HUES64 (cell line): ENCODE measurements around the gene MPDU1. TPM values are rescaled to one million over a fixed set of nuclear protein-coding genes. Genes with fewer than 3 reads are reported as not detected.
A peak's percentile ranks its signal among the peaks of the same experiment; 100 is the strongest.

Experiments
- H3K27ac ChIP-seq: 2 replicates; pipeline ENCODE4 v1.7.0; 2013; ENCODE audit warnings: low read depth, low read length, inconsistent platforms
- H3K27me3 ChIP-seq: 2 replicates; pipeline ENCODE4 v1.6.1; 2013; ENCODE audit warnings: mild to moderate bottlenecking, low read length; ENCODE audit not compliant: insufficient read depth
- H3K36me3 ChIP-seq: 2 replicates; pipeline ENCODE4 v1.6.1; 2013; ENCODE audit warnings: mild to moderate bottlenecking, low read length; ENCODE audit not compliant: insufficient read depth
- H3K4me1 ChIP-seq: 2 replicates; pipeline ENCODE4 v1.6.1; 2013; ENCODE audit warnings: mild to moderate bottlenecking, low read length, moderate library complexity; ENCODE audit not compliant: insufficient read depth
- H3K4me3 ChIP-seq: 2 replicates; pipeline ENCODE4 v1.5.1; 2013; ENCODE audit warnings: mild to moderate bottlenecking, low read length, moderate library complexity
- H3K9ac ChIP-seq: 2 replicates; pipeline ENCODE4 v1.6.1; 2013; ENCODE audit warnings: mild to moderate bottlenecking, low read depth, low read length
- H3K9me3 ChIP-seq: 2 replicates; pipeline ENCODE4 v1.6.1; 2013; ENCODE audit warnings: low read depth, low read length; ENCODE audit not compliant: insufficient read depth
- WGBS: fragments of 150-250, 120-280 bp; methylation state at CpG from one replicate; pipeline ENCODE4 v1.1.7; 2013; ENCODE audit warnings: missing lambda C conversion rate; 5-methylcytosine and 5-hydroxymethylcytosine counted together
- polyA plus RNA-seq, 2 experiments: library from polyadenylated mRNA; stranded (reverse); fragments of 50-300 nt; gene quantifications; one replicate each; pipeline ENCODE4 v1.2.3, GENCODE V29; 2013

MPDU1 gene
- 59.3 TPM for polyA plus RNA-seq (2013, experiment 1 of 2)
- polyA plus RNA-seq (2013, experiment 2 of 2): 53.6 TPM

DNA sequence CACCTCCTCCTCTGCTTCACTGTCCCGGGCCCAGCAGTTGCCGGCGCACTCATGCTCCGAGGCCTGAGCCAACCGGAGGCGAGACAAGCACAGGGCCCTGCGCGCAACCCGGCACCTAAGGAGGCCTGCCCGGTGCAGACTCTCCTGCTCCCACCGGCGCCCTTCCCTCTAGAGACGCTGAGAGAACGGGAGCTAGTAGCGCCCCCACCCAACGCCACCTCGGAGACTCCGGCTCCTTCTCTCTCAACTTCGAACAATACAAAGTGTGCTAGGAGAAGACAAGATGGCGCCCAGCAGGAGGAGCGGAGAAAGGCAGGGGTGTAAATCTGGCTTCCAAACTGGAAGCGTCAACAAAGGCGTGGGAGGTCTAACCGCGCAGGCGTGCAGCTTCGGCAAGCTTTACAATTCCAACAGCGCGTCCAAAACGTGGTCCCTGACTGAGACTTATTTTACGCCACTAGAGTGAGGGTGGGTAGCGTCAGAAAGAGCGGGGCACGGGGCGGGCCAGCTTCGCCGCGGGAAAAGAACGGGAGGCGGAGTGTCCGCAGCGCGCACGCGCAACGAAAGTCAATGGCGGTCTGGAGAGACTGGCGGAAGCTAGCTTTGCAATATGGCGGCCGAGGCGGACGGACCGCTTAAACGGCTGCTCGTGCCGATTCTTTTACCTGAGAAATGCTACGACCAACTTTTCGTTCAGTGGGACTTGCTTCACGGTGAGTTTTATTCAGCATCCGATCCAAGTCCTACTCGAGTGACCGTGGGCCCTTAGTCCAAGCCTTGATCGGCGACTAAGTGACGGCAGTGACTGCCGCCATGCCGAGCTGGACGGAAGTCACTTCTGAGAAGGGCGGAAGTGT lies at the start of gene MPDU1:
MPDU1 (plus strand) TSS at position 600 of the 857 bp plus-strand sequence; CDS start at position 611, 11 bp downstream.
- 64% methylated on average over 69 of the region's 69 CpGs for WGBS
- no peaks in the 10 kb centered on the region for H3K27me3 ChIP-seq
- peaks cover 28% of the 10 kb centered on the region for H3K36me3 ChIP-seq
- H3K4me3 ChIP-seq: peak within 1 kb of the TSS; percentile 80
- peak within 1 kb of the TSS; percentile 98 for H3K9ac ChIP-seq
- no peaks in the 10 kb centered on the region for H3K9me3 ChIP-seq
- H3K27ac ChIP-seq: peak within 1 kb of the TSS; percentile 98
- no peaks in the 10 kb centered on the region; the same call in 1 of the 2 replicates for H3K4me1 ChIP-seq

DNA sequence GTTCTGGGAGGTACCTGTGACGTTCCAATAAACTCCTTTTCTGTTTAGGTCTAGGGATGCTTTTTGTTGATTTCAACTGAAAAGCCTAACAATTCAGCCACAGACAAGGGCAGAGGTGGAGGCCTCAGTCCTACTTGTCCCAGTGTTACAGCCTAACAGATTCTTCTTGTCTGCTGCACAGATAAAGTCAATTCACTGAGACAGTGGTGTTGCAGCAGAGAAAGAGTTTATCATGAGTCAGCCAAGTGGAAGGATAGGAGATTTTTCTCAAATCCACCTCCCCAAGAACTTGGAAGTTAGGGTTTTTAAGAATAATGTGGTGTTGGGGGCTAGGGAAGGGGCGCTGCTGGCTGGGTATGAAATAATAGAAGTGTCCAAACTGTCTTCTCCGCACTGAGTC lies 45.6 kb upstream of the MPDU1 start:
- H3K4me3 ChIP-seq: no peak overlapping the region
- 0 out of 2 replicates have a peak, but pooled peaks cover 5% of the 10 kb centered on the region for H3K9me3 ChIP-seq
- WGBS: 81% methylated on average over 3 of the region's 3 CpGs
- H3K27me3 ChIP-seq: peaks cover 5% of the 10 kb centered on the region; the same call in 1 of the 2 replicates
- no peaks in the 10 kb centered on the region for H3K36me3 ChIP-seq
- no peak overlapping the region for H3K27ac ChIP-seq
- no peaks in the 10 kb centered on the region for H3K4me1 ChIP-seq
- H3K9ac ChIP-seq: no peak overlapping the region

DNA sequence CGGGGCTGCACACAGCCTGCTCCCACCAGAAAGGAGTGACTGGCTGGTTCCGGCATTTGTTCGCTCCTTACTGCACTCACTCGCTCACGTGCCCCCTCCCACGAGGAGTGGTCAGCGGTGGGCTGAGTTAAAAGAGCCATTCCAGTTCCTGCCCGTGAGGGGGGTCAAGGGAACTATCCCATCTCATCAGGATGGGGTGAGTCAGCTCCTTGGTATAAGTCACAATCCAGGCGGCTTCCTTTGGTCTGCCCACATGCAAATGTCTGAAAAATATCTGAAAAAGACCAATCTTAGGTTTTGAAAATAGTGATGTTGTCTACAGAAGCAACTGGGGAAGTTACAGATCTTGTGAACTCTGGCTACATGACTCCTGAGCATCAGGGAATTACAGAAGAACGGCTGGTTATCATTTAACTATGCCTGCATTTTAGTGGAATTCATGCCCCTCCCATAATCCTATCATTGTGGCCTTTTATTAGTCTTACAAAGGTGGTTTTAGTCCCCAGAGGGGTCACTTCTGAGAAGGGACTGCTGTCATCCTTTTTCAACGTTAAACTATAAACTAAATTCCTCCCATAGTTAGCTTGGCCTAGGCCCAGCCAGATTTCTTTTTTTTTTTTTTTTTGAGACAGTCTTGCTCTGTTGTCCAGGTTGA lies 44.6 kb upstream of the MPDU1 start:
- H3K27me3 ChIP-seq: peaks cover 12% of the 10 kb centered on the region; the same call in 1 of the 2 replicates
- H3K9ac ChIP-seq: no peak overlapping the region
- WGBS: 76% methylated on average over 11 of the region's 11 CpGs
- no peaks in the 10 kb centered on the region for H3K36me3 ChIP-seq
- H3K4me3 ChIP-seq: no peak overlapping the region
- H3K4me1 ChIP-seq: no peaks in the 10 kb centered on the region
- H3K27ac ChIP-seq: no peak overlapping the region
- H3K9me3 ChIP-seq: 0 out of 2 replicates have a peak, but pooled peaks cover 5% of the 10 kb centered on the region

DNA sequence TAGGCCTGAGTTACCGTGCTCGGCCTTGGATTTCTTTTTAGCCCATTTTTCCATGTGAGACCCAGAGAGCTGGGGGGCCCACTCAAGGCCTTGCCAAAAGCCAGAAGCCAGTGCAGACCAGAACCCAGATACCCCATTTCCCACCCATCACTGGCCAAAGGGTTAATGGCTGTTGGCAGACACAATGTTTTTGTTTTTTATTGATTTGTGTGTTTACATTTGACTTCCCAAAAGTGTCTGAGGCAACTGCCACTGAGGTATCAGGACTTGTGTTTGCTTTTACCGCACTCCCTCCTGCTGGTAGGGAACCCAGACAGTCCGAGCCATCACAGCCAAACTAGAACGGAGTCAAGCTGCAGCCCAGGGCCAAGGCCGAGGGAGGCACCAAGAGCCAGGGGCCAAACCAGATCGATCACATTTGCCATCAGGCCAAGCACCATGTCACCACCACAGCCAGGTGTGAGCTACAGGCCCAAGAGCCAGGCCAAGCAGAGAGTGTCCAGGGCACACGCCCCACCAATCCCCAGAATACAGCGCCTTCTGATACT lies 42.5 kb upstream of the MPDU1 start:
- Histone ChIP-seq H3K27me3 (peaks cover 12% of the 10 kb centered on the region; the same call in 1 of the 2 replicates), H3K27ac (no peak overlapping the region), H3K4me1 (no peaks in the 10 kb centered on the region), H3K9me3 (0 out of 2 replicates have a peak, but pooled peaks cover 5% of the 10 kb centered on the region), H3K36me3 (no peaks in the 10 kb centered on the region), H3K4me3 (no peak overlapping the region), H3K9ac (no peak overlapping the region)
- 92% methylated on average over 9 of the region's 9 CpGs for WGBS

DNA sequence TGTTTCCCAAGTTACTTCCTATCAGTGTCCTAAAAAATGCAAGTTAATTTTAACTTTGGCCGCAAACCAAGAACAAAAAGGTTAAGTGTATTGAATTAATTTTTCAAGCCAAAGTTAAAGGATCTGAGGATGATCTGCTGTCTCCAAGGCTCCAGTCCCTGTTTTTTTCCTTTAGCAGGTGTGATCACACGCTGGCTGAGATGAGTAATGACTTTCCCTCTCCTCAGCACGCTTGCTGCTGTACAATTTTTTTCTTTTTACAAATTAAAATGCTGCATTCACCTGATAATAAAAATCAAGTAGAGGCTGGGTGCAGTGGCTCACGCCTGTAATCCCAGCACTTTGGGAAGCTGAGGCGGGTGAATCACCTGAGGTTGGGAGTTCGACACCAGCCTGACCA lies 38.7 kb upstream of the MPDU1 start:
- peaks cover 16% of the 10 kb centered on the region; the same call in 1 of the 2 replicates for H3K27me3 ChIP-seq
- no peak overlapping the region for H3K9ac ChIP-seq
- no peak overlapping the region for H3K27ac ChIP-seq
- WGBS: 79% methylated on average over 6 of the region's 6 CpGs
- no peaks in the 10 kb centered on the region for H3K9me3 ChIP-seq
- no peaks in the 10 kb centered on the region for H3K4me1 ChIP-seq
- H3K36me3 ChIP-seq: no peaks in the 10 kb centered on the region
- no peak overlapping the region for H3K4me3 ChIP-seq

DNA sequence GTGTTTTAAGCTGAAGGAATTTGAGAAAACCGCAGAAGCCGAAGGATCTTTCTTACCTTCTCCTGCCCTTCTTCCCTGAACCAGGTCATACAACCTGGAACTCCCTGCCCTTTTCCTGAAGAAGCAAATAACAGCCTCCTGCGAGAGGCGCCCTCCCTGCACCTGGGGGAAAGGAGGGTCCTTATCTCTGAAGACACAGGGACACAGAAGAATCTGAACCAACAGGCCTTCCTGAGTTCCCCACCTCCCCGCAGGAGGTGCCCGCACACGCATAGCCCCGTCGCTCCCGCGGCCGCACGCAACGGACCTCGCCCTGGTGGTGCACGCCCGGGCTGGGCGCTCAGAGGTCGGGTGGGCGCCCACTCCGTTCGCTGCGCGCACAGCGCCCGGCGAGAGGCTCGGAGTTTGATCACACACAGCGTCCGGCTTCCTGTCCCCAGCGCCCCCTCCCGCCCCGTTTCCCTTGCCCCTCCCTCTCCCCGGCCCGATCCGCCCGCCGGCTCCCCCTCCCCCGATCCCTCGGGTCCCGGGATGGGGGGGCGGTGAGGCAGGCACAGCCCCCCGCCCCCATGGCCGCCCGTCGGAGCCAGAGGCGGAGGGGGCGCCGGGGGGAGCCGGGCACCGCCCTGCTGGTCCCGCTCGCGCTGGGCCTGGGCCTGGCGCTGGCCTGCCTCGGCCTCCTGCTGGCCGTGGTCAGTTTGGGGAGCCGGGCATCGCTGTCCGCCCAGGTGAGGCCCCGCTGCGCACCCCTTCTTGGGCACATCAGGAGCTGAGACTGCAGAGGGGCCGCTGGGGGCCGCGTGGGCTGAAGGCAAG lies 34.9 kb upstream of the MPDU1 start, which contains the start of gene TNFSF12:
TNFSF12 (plus strand) TSS at position 474 of the 816 bp plus-strand sequence; CDS start at position 570, 96 bp downstream.
- H3K27me3 ChIP-seq: peaks cover 4% of the 10 kb centered on the region; the same call in 1 of the 2 replicates
- peak within 1 kb of the TSS; percentile 80 for H3K4me3 ChIP-seq
- H3K36me3 ChIP-seq: no peaks in the 10 kb centered on the region
- no peaks in the 10 kb centered on the region for H3K4me1 ChIP-seq
- H3K27ac ChIP-seq: no peak within 1 kb of the TSS
- 4% methylated on average over 64 of the region's 65 CpGs for WGBS
- H3K9ac ChIP-seq: peak within 1 kb of the TSS; percentile 67
- H3K9me3 ChIP-seq: no peaks in the 10 kb centered on the region

DNA sequence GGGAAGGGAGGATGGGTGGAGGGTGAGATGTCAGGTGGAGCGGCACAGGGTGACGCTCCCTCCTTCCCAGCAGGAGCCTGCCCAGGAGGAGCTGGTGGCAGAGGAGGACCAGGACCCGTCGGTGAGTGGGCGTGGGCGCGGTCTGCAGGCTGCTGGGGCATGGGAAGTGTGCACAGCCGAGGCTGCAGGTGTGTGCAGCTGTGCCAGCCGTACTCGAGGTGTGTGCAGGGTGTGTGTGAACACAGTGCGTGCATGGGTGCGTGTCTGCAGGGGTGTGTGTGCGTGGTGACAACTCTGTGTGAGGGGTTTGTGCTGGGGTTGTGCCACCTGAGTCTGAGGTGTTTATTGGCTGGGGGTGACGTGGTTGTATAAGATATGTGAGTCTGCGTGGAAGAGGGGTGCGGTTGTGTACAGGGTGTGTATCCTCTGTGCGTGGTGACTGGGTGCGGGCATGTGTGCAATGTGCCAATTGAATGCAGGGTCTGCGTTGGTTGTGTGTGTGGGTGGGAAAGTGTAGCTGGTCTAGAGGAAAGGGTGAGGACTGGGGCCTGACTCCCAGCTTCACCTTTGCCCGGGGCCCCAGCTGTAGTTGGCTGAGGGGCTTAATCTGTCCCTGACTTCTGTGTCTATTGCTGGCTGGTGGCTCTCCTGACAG lies 34.1 kb upstream of the MPDU1 start:
- H3K4me3 ChIP-seq: peak overlapping the region; percentile 80
- H3K9me3 ChIP-seq: no peaks in the 10 kb centered on the region
- WGBS: 77% methylated on average over 20 of the region's 20 CpGs
- no peak overlapping the region; the same call in 1 of the 2 replicates for H3K9ac ChIP-seq
- no peak overlapping the region for H3K27ac ChIP-seq
- peaks cover 4% of the 10 kb centered on the region; the same call in 1 of the 2 replicates for H3K27me3 ChIP-seq
- H3K4me1 ChIP-seq: no peaks in the 10 kb centered on the region
- H3K36me3 ChIP-seq: no peaks in the 10 kb centered on the region

DNA sequence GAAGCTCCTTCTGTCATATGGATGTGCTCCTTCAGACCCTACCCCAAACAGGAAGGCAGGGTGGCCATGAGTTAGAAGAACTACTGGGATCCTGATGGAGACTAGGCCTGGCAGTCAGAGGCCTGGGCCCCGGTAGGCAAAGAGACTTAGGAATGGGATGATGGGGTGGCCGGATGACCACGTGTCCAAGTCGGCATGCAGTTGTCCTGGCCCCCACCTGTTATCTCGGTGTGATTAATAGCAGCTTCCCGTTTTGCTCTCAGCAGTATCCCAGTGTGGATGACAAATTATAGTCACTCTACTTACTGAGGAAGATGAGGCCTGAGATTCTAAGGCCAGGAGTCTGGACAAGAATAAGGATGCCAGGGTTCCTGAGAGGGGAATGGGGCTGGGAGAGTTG lies 33.3 kb upstream of the MPDU1 start:
- Histone ChIP-seq H3K36me3 (no peaks in the 10 kb centered on the region), H3K4me1 (no peaks in the 10 kb centered on the region), H3K4me3 (no peak overlapping the region), H3K9ac (no peak overlapping the region), H3K27me3 (peaks cover 4% of the 10 kb centered on the region; the same call in 1 of the 2 replicates), H3K9me3 (no peaks in the 10 kb centered on the region), H3K27ac (no peak overlapping the region)
- WGBS: 86% methylated on average over 6 of the region's 6 CpGs

DNA sequence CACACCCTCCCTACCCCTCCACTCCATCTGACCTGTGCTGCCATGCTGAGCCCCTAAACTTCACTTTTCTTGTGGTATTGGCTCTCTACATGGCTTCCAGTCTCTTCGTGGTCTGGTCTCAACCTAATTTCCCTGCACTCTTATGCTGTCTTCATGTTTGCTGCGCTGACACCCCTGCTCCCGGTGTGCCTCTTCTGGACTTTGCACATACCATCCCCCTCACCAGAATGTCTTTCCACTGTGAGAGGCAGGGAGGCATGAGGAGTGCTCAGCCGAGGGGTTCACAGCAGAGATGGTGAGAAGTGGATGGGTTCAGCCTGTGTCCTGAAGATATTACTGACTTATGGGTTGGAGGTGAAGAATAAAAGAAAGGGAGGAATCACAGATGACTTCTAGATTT lies 32.3 kb upstream of the MPDU1 start:
- H3K36me3 ChIP-seq: no peaks in the 10 kb centered on the region
- H3K9me3 ChIP-seq: no peaks in the 10 kb centered on the region
- 92% methylated on average over 4 of the region's 4 CpGs for WGBS
- no peak overlapping the region for H3K27ac ChIP-seq
- no peak overlapping the region for H3K9ac ChIP-seq
- H3K27me3 ChIP-seq: peaks cover 4% of the 10 kb centered on the region; the same call in 1 of the 2 replicates
- H3K4me1 ChIP-seq: no peaks in the 10 kb centered on the region
- H3K4me3 ChIP-seq: no peak overlapping the region

DNA sequence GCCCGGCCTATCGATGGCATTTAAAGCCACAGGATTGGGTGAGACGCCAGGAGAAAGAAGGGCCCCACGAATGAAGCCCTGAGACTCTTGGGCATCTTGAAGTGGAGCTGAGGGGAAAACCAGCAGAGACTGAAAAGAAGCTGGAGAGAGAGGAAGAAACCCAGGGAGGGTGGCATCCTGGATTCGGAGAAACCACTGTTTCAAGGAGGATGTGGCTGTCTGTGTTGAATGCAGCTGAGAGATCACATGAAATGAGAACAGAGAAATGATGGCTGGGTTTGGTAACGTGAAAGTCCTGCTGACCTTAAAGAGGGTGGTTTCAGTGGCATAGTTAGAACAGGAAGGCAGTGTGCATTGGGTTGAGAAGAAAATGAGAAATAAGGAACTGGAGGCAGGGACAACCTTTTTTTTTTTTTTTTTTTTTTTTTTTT lies 31.0 kb upstream of the MPDU1 start:
- WGBS: 90% methylated on average over 6 of the region's 6 CpGs

More for the DNA sequence above, 31.0 kb upstream of the MPDU1 start:
- Histone ChIP-seq H3K27ac (no peak overlapping the region), H3K4me3 (no peak overlapping the region), H3K9ac (no peak overlapping the region), H3K4me1 (peaks cover 6% of the 10 kb centered on the region), H3K9me3 (no peaks in the 10 kb centered on the region), H3K36me3 (no peaks in the 10 kb centered on the region), H3K27me3 (peaks cover 3% of the 10 kb centered on the region; the same call in 1 of the 2 replicates)
